H9 (cell line): ENCODE data around the gene ZNF629. TPM values are rescaled to one million over a fixed set of nuclear protein-coding genes. Genes with fewer than 3 reads are reported as not detected.

Source experiments
- DNase-seq: peaks from one replicate; pipeline ENCODE4 v3.0.0-alpha.2; 2017
- H2AFZ ChIP-seq: one replicate; pipeline ENCODE4 v1.6.1; 2013; ENCODE audit warnings: mild to moderate bottlenecking, low read length, control low read depth, moderate library complexity
- H2AK5ac ChIP-seq: 2 replicates; pipeline ENCODE4 v1.6.1; 2013; ENCODE audit warnings: low read length, control low read depth, mixed read lengths; ENCODE audit not compliant: insufficient read length
- H2BK120ac ChIP-seq: one replicate; pipeline ENCODE4 v1.6.1; 2013; ENCODE audit warnings: low read depth, mild to moderate bottlenecking, low read length, control low read depth, inconsistent platforms; ENCODE audit not compliant: poor library complexity, severe bottlenecking
- H2BK12ac ChIP-seq: 2 replicates; pipeline ENCODE4 v1.6.1; 2013; ENCODE audit warnings: low read length, control low read depth, mixed read lengths, low read depth; ENCODE audit not compliant: insufficient read length
- H2BK15ac ChIP-seq: 2 replicates; pipeline ENCODE4 v1.6.1; 2013; ENCODE audit warnings: low read depth, low read length, control low read depth
- H2BK20ac ChIP-seq: one replicate; pipeline ENCODE4 v1.6.1; 2013; ENCODE audit warnings: low read depth, mild to moderate bottlenecking, low read length, control low read depth, inconsistent platforms; ENCODE audit not compliant: poor library complexity, severe bottlenecking
- H2BK5ac ChIP-seq: 2 replicates; pipeline ENCODE4 v1.6.1; 2013; ENCODE audit warnings: low read length, control low read depth, mixed read lengths; ENCODE audit not compliant: insufficient read length
- H3K14ac ChIP-seq: 2 replicates; pipeline ENCODE4 v1.6.1; 2013; ENCODE audit warnings: low read length, control low read depth; ENCODE audit not compliant: insufficient read depth
- H3K18ac ChIP-seq: 2 replicates; pipeline ENCODE4 v1.6.1; 2013; ENCODE audit warnings: low read depth, mild to moderate bottlenecking, mixed read lengths, low read length, control low read depth; ENCODE audit not compliant: insufficient read length
- H3K23ac ChIP-seq: 2 replicates; pipeline ENCODE4 v1.6.1; 2013; ENCODE audit warnings: low read length, control low read depth, mixed read lengths, low read depth; ENCODE audit not compliant: insufficient read length
- H3K23me2 ChIP-seq: 2 replicates; pipeline ENCODE4 v1.6.1; 2013; ENCODE audit warnings: low read depth, mild to moderate bottlenecking, mixed read lengths, low read length, control low read depth; ENCODE audit not compliant: insufficient read length, poor library complexity, severe bottlenecking
- H3K27ac ChIP-seq: 2 replicates; pipeline ENCODE4 v1.5.1; 2013; ENCODE audit warnings: low read length, control low read depth, mixed read lengths, low read depth; ENCODE audit not compliant: insufficient read length
- H3K27me3 ChIP-seq: 2 replicates; pipeline ENCODE4 v1.6.1; 2013; ENCODE audit warnings: low read length, control low read depth, inconsistent platforms; ENCODE audit not compliant: insufficient read depth
- H3K4ac ChIP-seq: 2 replicates; pipeline ENCODE4 v1.6.1; 2013; ENCODE audit warnings: low read depth, mild to moderate bottlenecking, control low read depth, inconsistent platforms, low read length, moderate library complexity
- H3K4me1 ChIP-seq: 2 replicates; pipeline ENCODE4 v1.6.1; 2013; ENCODE audit warnings: low read length, control low read depth, inconsistent platforms; ENCODE audit not compliant: insufficient read depth
- H3K4me2 ChIP-seq: 2 replicates; pipeline ENCODE4 v1.6.1; 2013; ENCODE audit warnings: low read length, control low read depth, mixed read lengths; ENCODE audit not compliant: insufficient read length, insufficient read depth
- H3K56ac ChIP-seq: 2 replicates; pipeline ENCODE4 v1.6.1; 2013; ENCODE audit warnings: low read depth, mild to moderate bottlenecking, mixed read lengths, low read length, control low read depth; ENCODE audit not compliant: insufficient read length
- H3K79me1 ChIP-seq: 2 replicates; pipeline ENCODE4 v1.6.1; 2013; ENCODE audit warnings: low read depth, mild to moderate bottlenecking, moderate library complexity, low read length, control low read depth, inconsistent platforms; ENCODE audit not compliant: insufficient read depth, poor library complexity, severe bottlenecking
- H3K79me2 ChIP-seq: 2 replicates; pipeline ENCODE4 v1.6.1; 2013; ENCODE audit warnings: low read length, control low read depth, inconsistent platforms; ENCODE audit not compliant: insufficient read depth
- H3K9ac ChIP-seq: 2 replicates; pipeline ENCODE4 v1.6.1; 2013; ENCODE audit warnings: low read length, control low read depth, mixed read lengths; ENCODE audit not compliant: insufficient read length; ENCODE audit errors: extremely low read depth
- H3K9me3 ChIP-seq: one replicate; pipeline ENCODE4 v1.6.1; 2013; ENCODE audit warnings: low read depth, low read length, inconsistent platforms; ENCODE audit not compliant: control insufficient read depth
- H3T11ph ChIP-seq: one replicate; pipeline ENCODE4 v1.6.1; 2013; ENCODE audit warnings: mild to moderate bottlenecking, low read length, control low read depth, inconsistent platforms
- H4K20me1 ChIP-seq: one replicate; pipeline ENCODE4 v1.6.1; 2013; ENCODE audit not compliant: control insufficient read depth, insufficient read length, insufficient read depth
- H4K5ac ChIP-seq: 2 replicates; pipeline ENCODE4 v1.6.1; 2013; ENCODE audit warnings: low read depth, mild to moderate bottlenecking, mixed read lengths, low read length, control low read depth; ENCODE audit not compliant: insufficient read length
- H4K8ac ChIP-seq: replicated peaks from 2 replicates; pipeline ENCODE4 v1.6.1; 2013; ENCODE audit warnings: low read length, control low read depth, mixed read lengths, low read depth; ENCODE audit not compliant: insufficient read length
- H4K91ac ChIP-seq: 2 replicates; pipeline ENCODE4 v1.6.1; 2013; ENCODE audit warnings: low read depth, mild to moderate bottlenecking, moderate library complexity, mixed read lengths, low read length, control low read depth; ENCODE audit not compliant: insufficient read length
- H3K27ac Mint-ChIP-seq, 3 experiments: 2 replicates in 2 of 3; 3 replicates in 1 of 3; pipeline ENCODE4 v1.8.0; 2020 to 2021; ENCODE audit warnings: mixed read lengths in 3 of 3, mild to moderate bottlenecking in 1 of 3, moderate library complexity in 1 of 3
- H3K27me3 Mint-ChIP-seq: 2 replicates; pipeline ENCODE4 v1.8.0; 2021; ENCODE audit warnings: low read depth, mild to moderate bottlenecking, moderate library complexity, mixed read lengths
- H3K36me3 Mint-ChIP-seq, 3 experiments: 2 replicates in 2 of 3; 3 replicates in 1 of 3; pipeline ENCODE4 v1.8.0; 2020 to 2021; ENCODE audit warnings: low read depth in 3 of 3, mixed read lengths in 3 of 3; ENCODE audit not compliant: insufficient read depth in 1 of 3
- H3K4me1 Mint-ChIP-seq, 2 experiments: 2 replicates each; pipeline ENCODE4 v1.8.0; 2020; ENCODE audit warnings: mixed read lengths in 2 of 2
- H3K4me3 Mint-ChIP-seq, 2 experiments: 2 replicates in 1 of 2; 3 replicates in 1 of 2; pipeline ENCODE4 v1.8.0; 2020 to 2021; ENCODE audit warnings: mild to moderate bottlenecking in 2 of 2, mixed read lengths in 2 of 2, moderate library complexity in 1 of 2
- H3K9me3 Mint-ChIP-seq, 2 experiments: 2 replicates in 1 of 2; 3 replicates in 1 of 2; pipeline ENCODE4 v1.8.0; 2020; ENCODE audit warnings: mild to moderate bottlenecking in 2 of 2, mixed read lengths in 2 of 2, moderate library complexity in 1 of 2
- CTCF ChIP-seq: fragments of 200-600 bp; sonication (generic); conservative IDR thresholded peaks from 3 replicates; pipeline ENCODE4 v1.8.0; 2021; ENCODE audit warnings: antibody characterized with exemption, mild to moderate bottlenecking
- WGBS: extraction: QIAGEN DNeasy Blood & Tissue Kit; methylation state at CpG from one replicate; pipeline ENCODE4 v1.1.7; 2013; ENCODE audit warnings: missing lambda C conversion rate, low lambda C conversion rate, mixed read lengths; ENCODE audit not compliant: insufficient read length; ENCODE audit errors: extremely low coverage; 5-methylcytosine and 5-hydroxymethylcytosine counted together
- total RNA-seq: library from RNA; stranded (reverse); gene quantifications from 2 replicates; pipeline ENCODE4 v1.2.1, GENCODE V29; 2021

The ZNF629 gene
- total RNA-seq, 1 experiment from 2014 or later: 20.0 TPM

GRCh38 chr16:30779596-30779995, 7.4 kb downstream of the ZNF629 start:
- Histone ChIP-seq H3K18ac (no peak overlapping the region), H3K9ac (no peak overlapping the region), H3K23ac (no peak overlapping the region), H4K8ac (no peak overlapping the region), H2AK5ac (no peak overlapping the region), H3K9me3 (no peaks in the 10 kb centered on the region), H2BK20ac (no peak overlapping the region), H4K91ac (no peak overlapping the region), H3K4me2 (no peak overlapping the region), H3K27ac (no peak overlapping the region), H2BK15ac (no peak overlapping the region), H2BK5ac (no peak overlapping the region), H3K4ac (no peak overlapping the region), H3K14ac (no peak overlapping the region), H3K23me2 (peaks cover 4% of the 10 kb centered on the region), H3T11ph (no peak overlapping the region), H3K56ac (no peak overlapping the region), H2AFZ (no peak overlapping the region), H2BK12ac (no peak overlapping the region), H3K27me3 (no peaks in the 10 kb centered on the region), H4K5ac (no peak overlapping the region), H3K79me2 (no peaks in the 10 kb centered on the region), H3K4me1 (no peaks in the 10 kb centered on the region), H3K79me1 (no peaks in the 10 kb centered on the region), H2BK120ac (no peak overlapping the region), H4K20me1 (peaks cover 3% of the 10 kb centered on the region)
- peaks cover 3% of the 10 kb centered on the region; the same call in 1 of the 2 replicates for H3K27me3 Mint-ChIP-seq
- H3K9me3 Mint-ChIP-seq: no peaks in the 10 kb centered on the region
- no CpG with 5 or more reads among the region's 6 CpGs for WGBS
- no peak overlapping the region for H3K27ac Mint-ChIP-seq
- no peak for DNase-seq
- TF ChIP-seq CTCF: no peak
- peaks cover 18 to 24% of the 10 kb centered on the region in 2 experiments for H3K4me1 Mint-ChIP-seq
- H3K36me3 Mint-ChIP-seq: peaks cover 12 to 28% (median 26%) of the 10 kb centered on the region in 3 experiments; a peak in 6 of 7 replicates
- H3K4me3 Mint-ChIP-seq: no peak overlapping the region
